GM12891 (cell line): ENCODE results near the gene NOTCH1.

Source experiments
- POLR2A ChIP-seq: IDR thresholded peaks from 2 replicates; pipeline ENCODE4 v1.6.1; 2011; ENCODE audit warnings: low read depth, low read length, control low read depth
- POLR2AphosphoS5 ChIP-seq: IDR thresholded peaks from 2 replicates; pipeline ENCODE4 v1.6.1; 2011; ENCODE audit warnings: low read depth, low read length, control low read depth
- TAF1 ChIP-seq: IDR thresholded peaks from 2 replicates; pipeline ENCODE4 v1.6.1; 2011; ENCODE audit warnings: low read depth, low read length, control low read depth

- TF ChIP-seq TAF1 (no peak), POLR2AphosphoS5 (no peak), POLR2A (no peak)
These were observed 4.7 kb downstream of the NOTCH1 start for GRCh38 chr9:136541179-136541578.
